Uterus (tissue), 2 donors: ENCODE data around the gene GAPDHS.

Experiments
- POLR2A ChIP-seq, 2 donors: fragments of 450-650 bp; IDR thresholded peaks; one replicate each; pipeline ENCODE4 v1.6.1; 2016; ENCODE audit warnings: antibody characterized with exemption in 2 of 2, mild to moderate bottlenecking in 1 of 2, moderate library complexity in 1 of 2
- TF ChIP-seq, protein P1 (sequence below), 4 experiments: fragments of 200-600 bp in 2 of 4; fragments of 450-650 bp in 2 of 4; sonication (generic) in 2 of 4; IDR thresholded peaks; one replicate each; pipeline ENCODE4 v1.5.1; 2016 to 2019; ENCODE audit warnings: antibody characterized with exemption in 4 of 4, mild to moderate bottlenecking in 2 of 4, moderate library complexity in 1 of 4

DNA sequence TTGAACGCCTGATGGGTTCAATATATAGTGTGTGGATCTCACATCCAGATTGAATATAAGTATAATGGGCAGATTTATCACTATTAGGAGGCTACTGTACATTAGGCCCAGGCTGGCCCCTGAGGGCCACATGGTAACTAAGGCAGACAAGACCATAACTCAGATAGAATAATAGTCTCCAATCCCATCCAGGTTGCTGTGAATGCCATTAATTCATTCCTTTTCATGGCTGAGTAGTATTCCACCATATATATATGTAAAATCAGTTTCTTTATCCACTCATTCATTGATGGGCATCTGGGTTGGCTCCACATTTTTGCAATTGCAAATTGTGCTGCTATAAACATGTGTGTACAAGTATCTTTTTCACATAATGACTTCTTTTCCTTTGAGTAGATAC, 44.7 kb downstream of the GAPDHS start:
- TF ChIP-seq, protein P1, sequence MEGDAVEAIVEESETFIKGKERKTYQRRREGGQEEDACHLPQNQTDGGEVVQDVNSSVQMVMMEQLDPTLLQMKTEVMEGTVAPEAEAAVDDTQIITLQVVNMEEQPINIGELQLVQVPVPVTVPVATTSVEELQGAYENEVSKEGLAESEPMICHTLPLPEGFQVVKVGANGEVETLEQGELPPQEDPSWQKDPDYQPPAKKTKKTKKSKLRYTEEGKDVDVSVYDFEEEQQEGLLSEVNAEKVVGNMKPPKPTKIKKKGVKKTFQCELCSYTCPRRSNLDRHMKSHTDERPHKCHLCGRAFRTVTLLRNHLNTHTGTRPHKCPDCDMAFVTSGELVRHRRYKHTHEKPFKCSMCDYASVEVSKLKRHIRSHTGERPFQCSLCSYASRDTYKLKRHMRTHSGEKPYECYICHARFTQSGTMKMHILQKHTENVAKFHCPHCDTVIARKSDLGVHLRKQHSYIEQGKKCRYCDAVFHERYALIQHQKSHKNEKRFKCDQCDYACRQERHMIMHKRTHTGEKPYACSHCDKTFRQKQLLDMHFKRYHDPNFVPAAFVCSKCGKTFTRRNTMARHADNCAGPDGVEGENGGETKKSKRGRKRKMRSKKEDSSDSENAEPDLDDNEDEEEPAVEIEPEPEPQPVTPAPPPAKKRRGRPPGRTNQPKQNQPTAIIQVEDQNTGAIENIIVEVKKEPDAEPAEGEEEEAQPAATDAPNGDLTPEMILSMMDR (IDR thresholded peaks at IDR 0.05): no peak
- TF ChIP-seq POLR2A (IDR thresholded peaks at IDR 0.05): no peak
